Loucy (cell line): ENCODE data around the gene MIS18BP1.

Experiments
- CTCF ChIP-seq: fragments of 200-600 bp; sonication (generic); conservative IDR thresholded peaks from 2 replicates; pipeline ENCODE4 v1.5.1; 2014; ENCODE audit warnings: mild to moderate bottlenecking, antibody characterized with exemption, low read length
- EZH2phosphoT487 ChIP-seq: fragments of 200-600 bp; IDR thresholded peaks from 2 replicates; pipeline ENCODE4 v1.6.1; 2018; ENCODE audit warnings: antibody characterized with exemption, mild to moderate bottlenecking, moderate library complexity, borderline replicate concordance

- TF ChIP-seq CTCF (no peak), EZH2phosphoT487 (no peak)
These were observed 5.6 kb downstream of the MIS18BP1 start for GRCh38 chr14:45247427-45247826.
